Measurements from ENCODE around the gene PPP1R26.
"Not testable (repeated sequence)": the region's sequence is repeated elsewhere in the genome, so short reads cannot be mapped to it uniquely, and the experiment has no call there.

PPP1R26 gene

GRCh38 chr9:135521608-135522095 lies 42.1 kb downstream of the PPP1R26 start:
- DNase-seq (ENCODE audit: low spot score): no peak

DNA sequence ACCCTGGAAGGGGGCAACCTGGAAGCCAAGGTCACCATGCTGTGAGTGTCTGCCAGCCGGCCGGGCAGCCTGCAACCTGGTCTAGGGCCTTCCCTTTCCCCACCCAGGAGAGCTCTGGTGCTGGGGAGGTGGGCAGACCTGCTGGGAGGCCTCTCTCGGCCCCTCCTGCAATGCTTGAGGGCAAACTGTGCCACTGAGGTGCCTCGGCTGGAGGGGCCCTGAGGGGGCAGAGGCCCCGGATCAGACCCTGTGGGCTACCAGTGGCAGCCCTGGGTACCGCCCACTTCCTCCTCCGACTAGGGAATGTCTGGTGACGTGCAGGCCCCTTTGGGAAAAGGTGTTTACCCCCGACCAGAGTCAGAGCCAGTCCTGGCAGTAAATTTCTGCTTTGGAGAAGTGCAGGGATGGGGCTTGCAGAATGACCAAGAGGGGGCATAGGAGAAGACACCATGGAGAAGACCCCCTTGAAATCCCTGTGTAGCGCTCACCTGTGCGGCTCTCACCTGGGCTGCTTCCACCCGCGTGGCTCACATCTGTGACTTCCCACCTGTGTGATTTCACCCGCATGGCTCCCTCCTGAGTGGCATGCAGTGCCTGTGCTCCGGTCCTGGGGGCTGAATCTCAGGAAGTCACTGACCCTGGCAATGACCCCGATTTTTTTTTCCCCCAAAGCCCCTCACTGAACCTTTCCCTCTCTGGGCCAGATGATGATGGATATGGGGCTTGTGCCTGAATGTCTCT lies 42.7 kb downstream of the PPP1R26 start:
- no peak for DNase-seq (ENCODE audit: low spot score)

DNA sequence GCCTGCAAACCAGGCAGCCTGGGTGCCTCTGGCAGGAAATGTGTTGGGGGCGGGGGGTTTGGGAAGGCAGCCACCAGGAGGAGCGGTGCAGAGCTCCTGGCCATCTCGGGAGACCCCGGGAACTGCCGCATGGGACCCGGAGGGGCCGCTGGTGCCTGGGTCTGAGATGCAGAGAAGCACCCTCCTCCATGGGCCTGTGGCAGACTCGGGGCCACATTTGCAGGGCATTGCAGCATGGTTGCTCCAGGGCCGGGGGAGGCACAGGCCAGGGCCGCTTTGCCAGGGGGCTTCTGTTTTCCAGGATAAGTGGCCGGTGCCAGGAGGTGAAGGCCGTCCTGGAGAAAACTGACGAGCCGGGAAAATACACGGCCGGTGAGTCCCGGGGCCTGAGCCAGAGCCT lies 43.3 kb downstream of the PPP1R26 start:
- DNase-seq (ENCODE audit: low spot score): no peak

DNA sequence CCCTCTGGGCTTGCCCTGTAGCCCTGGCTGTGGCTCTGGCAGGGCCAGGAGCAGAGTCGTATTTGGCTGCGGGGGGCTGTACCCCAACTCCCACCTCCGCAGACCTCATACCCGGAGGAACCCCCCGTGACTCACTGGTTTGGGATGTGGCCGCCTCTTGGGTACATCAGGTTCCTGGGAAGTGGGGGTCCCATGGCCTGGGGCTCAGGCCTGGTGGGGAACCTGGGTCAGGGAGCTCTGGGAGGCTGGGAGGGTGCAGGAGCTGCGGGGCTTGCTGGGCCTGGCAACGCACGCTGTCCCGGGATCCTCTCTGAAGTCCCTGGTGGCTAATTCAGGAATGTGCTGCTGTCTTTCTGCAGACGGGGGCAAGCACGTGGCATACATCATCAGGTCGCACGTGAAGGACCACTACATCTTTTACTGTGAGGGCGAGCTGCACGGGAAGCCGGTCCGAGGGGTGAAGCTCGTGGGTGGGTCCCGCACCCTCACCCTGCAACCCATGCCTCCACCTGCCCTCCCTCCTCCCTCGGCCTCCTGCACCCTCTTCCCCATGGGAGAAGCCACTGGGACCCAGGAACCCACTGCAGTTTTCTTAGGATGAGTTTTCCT lies 44.0 kb downstream of the PPP1R26 start:
- DNase-seq (ENCODE audit: low spot score): no peak

DNA sequence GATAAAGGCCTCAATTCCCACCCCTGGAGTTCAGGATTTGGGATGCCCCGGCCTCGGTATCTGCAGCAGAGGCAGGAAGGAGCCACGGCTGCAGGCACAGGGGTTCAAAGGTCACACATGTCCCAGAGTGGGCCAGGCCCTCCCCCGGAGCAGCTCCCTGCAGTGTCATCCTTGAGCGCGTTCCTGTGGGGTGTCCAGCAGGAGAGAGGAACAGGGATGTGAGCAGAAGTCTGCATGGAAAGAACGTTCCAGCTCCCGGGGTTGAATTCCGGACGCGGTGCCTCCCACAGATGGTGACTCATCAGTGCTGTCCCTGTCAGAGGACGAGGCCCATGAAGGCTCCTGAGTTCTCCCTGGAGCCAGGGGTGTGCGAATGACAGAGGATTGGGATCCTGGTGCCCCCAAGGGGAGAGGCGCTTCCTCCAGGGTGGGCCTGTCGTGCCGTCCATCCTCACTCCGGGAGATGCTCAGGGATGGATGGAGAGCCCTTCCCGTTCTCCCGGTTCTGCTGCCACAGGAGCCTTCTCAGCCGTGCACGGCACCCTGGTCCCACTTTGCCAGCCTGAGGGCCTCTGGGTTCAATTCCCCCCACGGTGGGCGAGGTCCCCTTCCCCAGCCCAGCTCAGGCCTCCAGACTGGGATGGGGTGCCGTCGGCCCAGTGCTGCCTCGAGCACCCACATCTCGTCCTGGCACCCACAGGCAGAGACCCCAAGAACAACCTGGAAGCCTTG lies 44.7 kb downstream of the PPP1R26 start:
- no peak for DNase-seq (ENCODE audit: low spot score)

- no peak for DNase-seq (ENCODE audit: low spot score)
Measured at GRCh38 chr9:135525241-135526088, 45.9 kb downstream of the PPP1R26 start.

DNA sequence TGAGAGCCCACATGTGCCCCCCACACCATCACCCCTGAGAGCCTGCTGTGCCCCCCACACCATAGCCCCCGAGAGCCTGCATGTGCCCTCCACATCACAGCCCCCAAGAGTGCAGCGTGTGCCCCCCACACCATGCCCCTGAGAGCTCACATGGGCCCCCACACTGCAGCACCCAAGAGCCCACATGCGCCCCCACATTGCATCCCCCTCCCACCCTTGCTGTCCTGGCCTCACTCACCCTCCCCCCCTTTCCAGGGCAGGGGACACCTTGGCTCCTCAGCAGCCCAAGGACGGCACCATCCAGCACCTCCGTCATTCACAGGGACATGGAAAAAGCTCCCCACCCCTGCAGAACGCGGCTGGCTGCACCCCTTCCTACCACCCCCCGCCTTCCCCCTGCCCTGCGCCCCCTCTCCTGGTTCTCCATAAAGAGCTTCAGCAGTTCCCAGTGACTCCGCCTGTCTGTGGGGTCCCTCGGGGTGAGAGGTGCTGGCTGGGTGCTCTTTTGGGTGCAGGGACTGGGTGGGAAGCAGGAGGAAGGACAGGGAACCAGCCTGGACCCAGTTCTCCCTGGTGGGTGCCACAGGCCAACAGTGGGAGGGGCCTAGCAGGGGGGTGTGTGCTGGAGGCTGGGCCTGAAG lies 46.6 kb downstream of the PPP1R26 start:
- DNase-seq (ENCODE audit: low spot score): no peak

DNA sequence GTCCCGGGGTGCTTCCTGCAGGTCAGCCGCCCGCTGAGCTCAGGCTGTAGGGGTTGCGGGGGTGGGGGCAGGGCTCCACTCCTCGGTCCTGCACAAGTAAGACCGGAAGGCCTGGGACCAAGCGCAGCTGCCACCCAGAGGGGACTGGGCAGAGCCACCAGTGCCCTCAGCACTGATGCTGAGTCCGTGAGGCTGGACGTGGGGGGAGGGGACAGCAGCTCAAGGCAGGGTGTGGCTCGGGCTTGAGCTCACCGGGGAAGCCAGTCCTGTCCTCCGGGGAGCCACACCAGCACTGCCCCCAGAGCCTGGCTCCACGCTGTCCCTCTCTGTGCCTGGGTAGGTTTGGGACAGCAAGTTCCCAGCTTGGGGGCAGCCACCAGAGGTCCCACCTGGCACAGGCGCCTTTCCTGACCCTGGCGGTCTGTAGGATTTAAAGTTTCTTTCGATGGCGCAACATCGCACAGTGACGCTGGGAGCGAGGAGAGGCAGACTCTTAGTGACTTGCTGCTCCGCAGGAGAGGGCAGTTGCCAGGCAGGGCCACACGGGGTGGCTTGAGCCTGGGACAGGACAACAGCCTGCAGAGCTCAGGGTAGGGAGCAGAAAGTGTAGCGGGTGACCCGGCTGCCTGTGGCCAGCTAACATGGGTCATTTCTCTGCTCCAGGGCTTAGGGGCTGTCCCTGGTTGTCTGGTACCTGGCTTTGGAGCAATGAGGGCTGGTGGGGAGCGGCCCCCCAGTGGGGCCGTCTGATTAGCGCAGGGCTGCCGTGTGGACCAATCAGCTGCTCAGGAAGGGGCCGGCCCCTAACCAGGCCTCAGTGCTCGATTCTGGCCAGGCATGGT lies 47.4 kb downstream of the PPP1R26 start:
- no peak for DNase-seq (ENCODE audit: low spot score)

DNA sequence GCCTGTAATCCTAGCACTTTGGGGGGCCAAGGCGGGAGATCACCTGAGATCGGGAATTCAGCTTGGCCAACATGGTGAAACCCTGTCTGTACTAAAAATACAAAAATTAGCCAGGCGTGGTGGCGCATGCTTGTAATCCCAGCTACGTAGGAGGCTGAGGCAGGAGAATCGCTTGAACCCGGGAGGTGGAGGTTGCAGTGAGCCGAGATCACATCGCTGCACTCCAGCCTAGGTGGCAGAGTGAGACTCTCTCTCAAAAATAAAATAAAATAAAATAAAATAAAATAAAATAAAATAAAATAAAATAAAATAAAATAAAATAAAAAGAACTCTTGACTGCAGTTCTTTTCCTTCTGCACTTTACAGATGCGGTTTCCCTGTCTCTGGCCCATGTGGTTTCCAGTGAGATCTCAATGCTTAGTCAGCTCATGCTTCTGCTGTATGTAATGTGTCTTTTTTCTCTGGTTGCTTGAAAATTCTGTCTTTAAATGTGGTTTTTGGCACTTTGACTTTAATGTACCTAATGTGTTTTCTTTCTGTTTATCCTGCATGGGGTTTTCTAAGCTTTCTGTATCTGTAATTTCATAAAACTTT lies 49.4 kb downstream of the PPP1R26 start:
- not testable (repeated sequence) for DNase-seq (ENCODE audit: low spot score)

GRCh38 chr9:135530146-135530545 lies 50.6 kb downstream of the PPP1R26 start:
- DNase-seq (ENCODE audit: low spot score): no peak

GRCh38 chr9:135531096-135531495 lies 51.5 kb downstream of the PPP1R26 start:
- DNase-seq (ENCODE audit: low spot score): no peak

DNA sequence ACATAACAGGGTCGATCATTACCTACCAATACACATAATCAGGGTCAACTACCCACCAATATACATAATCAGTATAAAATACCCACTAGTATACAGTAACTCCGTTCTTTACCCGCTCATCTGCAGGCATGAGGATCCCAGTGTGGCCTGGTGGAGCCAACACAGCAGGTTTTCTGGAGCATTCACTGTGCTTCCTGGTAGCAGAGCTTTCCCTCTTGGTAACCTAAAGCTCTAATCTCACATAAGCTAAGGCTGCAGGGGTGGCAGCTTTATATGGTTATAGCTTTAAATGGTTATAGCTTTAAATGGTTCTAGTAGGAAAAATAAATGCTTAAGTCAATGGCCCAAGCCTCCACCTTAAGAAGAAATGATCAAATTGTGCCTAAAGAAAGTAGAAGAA lies 53.5 kb downstream of the PPP1R26 start:
- no peak for DNase-seq (ENCODE audit: low spot score)

DNA sequence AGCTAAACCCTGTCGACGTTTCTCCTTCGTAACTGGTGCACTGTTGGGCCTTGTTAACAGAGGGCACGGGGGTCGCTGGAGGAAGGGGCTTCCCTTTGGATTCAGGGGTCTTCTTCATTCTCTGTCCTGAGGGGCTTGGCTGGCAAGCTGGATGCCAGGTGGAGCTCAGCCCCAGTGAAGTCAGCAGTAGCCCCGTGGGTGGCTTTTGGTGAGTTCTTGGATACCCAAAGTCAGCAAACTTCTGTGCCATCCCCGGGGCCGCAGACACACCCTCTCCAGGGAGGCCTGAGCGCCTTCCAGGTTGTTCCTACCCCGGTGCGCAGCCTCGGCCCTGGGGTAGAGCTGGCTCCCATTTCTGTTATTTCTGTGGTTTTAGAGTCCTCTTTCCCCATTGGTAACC lies 54.1 kb downstream of the PPP1R26 start:
- no peak for DNase-seq (ENCODE audit: low spot score)

GRCh38 chr9:135534192-135534711 lies 54.7 kb downstream of the PPP1R26 start:
- not testable (repeated sequence) for DNase-seq (ENCODE audit: low spot score)

DNA sequence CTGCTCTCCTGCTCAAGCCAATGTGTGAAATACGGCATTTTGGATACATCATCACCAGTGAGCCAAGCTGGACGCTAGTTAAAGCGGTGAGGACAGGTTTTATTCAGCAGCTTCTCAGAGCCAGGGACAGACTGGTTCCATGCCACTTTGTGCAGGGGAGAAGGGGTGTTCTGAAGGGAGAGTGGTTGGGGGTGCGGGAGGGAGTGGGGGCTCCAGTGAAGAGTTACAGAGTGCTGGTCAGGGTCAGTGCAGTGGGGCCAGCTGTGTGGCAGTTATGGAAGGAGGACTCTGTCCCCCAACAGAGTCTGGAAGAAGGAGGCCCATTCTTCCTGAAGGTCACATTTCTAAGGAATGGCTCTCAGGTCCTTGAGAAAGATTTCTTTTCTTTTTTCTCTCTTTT lies 55.2 kb downstream of the PPP1R26 start:
- DNase-seq (ENCODE audit: low spot score): not testable (repeated sequence)

DNA sequence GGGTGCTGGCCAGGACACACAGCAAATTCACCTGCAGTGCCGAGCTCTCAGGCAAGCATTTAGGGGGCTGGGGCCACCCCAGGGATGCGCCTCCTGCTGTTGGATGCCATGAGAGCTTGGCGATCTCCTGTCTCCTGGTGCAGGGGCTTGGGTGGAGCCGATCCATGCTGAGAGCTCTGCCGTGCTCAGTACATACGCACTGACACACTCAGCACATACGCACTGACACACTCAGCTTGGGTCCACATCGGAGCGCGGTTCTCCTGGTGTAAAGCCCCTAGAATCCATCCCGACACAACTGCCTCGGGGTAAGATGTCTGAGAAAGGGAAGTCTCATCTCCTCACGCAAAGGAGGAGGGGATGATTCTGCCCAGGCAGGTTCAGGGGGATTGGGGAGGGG lies 56.0 kb downstream of the PPP1R26 start:
- not testable (repeated sequence) for DNase-seq (ENCODE audit: low spot score)

DNA sequence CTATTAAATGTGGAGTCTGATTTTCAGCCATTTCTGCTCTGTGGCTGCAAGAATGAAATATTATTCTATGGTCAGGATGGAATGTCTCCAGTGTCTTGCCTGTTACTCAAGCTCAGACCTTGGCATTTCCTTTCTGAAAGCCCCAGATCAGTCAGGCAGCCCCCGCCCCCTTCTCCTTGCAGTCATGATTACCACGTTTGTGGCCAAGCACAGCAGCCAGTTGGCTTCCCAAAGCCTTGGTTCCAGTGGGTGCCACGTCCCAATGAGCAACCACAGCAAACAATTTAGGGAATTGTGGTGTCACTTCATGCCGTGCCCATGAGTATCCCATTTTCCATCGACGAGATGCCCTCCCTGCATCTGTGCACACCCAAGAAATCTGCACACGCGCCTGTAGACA lies 56.6 kb downstream of the PPP1R26 start:
- DNase-seq (ENCODE audit: low spot score): no peak

All from cerebellar cortex (tissue), 1 donor.